HepG2 (cell line): Measurements from ENCODE around the gene GGA1. TPM values are rescaled to one million over a fixed set of nuclear protein-coding genes. Genes with fewer than 3 reads are reported as not detected.

Source experiments
- AKAP8 ChIP-seq: sonication (generic); formaldehyde crosslinking; IDR thresholded peaks from 2 replicates; pipeline ENCODE4 v1.5.1; 2020; ENCODE audit warnings: mild to moderate bottlenecking, missing genetic modification reagents
- ATF7-NPFF ChIP-seq: sonication (generic); formaldehyde crosslinking; IDR thresholded peaks from 2 replicates; pipeline ENCODE4 v1.8.1; 2023; ENCODE audit warnings: mild to moderate bottlenecking, low read depth, missing genetic modification reagents, moderate library complexity
- ATRX ChIP-seq: sonication (generic); formaldehyde crosslinking; IDR thresholded peaks from 2 replicates; pipeline ENCODE4 v1.4.0; 2020; ENCODE audit warnings: missing genetic modification reagents, borderline replicate concordance
- CAMTA2 ChIP-seq: sonication (generic); formaldehyde crosslinking; IDR thresholded peaks from 2 replicates; pipeline ENCODE4 v1.4.0; 2020; ENCODE audit warnings: mild to moderate bottlenecking, missing genetic modification reagents, borderline replicate concordance
- DNMT1 ChIP-seq: sonication (generic); formaldehyde crosslinking; IDR thresholded peaks from 2 replicates; pipeline ENCODE4 v1.5.1; 2020; ENCODE audit warnings: mild to moderate bottlenecking, missing genetic modification reagents
- GABPB1 ChIP-seq: IDR thresholded peaks from 2 replicates; pipeline ENCODE4 v1.6.1; 2016; ENCODE audit warnings: mild to moderate bottlenecking, missing genetic modification reagents, moderate library complexity, missing compliant biosample characterization
- KLF12 ChIP-seq: sonication (generic); formaldehyde crosslinking; IDR thresholded peaks from 2 replicates; pipeline ENCODE4 v1.4.0; 2020; ENCODE audit warnings: missing genetic modification reagents, borderline replicate concordance
- MAFF ChIP-seq: IDR thresholded peaks from 2 replicates; pipeline ENCODE4 v1.6.1; 2011; ENCODE audit warnings: low read depth, low read length, improper control_type of control experiment
- PCBP1 ChIP-seq: fragments of 200-400 bp; formaldehyde crosslinking; IDR thresholded peaks from 2 replicates; pipeline ENCODE4 v1.6.1; 2017; ENCODE audit warnings: mild to moderate bottlenecking, low read depth, low read length, borderline replicate concordance
- RBFOX2 ChIP-seq: fragments of 200-400 bp; formaldehyde crosslinking; IDR thresholded peaks from 2 replicates; pipeline ENCODE4 v1.6.1; 2017; ENCODE audit warnings: low read depth, mild to moderate bottlenecking, low read length
- SALL1 ChIP-seq: sonication (generic); formaldehyde crosslinking; IDR thresholded peaks from 2 replicates; pipeline ENCODE4 v1.8.0; 2022; ENCODE audit warnings: mild to moderate bottlenecking, missing genetic modification reagents
- SIN3A ChIP-seq: IDR thresholded peaks from 2 replicates; pipeline ENCODE4 v1.6.1; 2011; ENCODE audit warnings: low read depth, mild to moderate bottlenecking, control low read depth, low read length, borderline replicate concordance
- SP5 ChIP-seq: IDR thresholded peaks from 2 replicates; pipeline ENCODE4 v1.6.1; 2016; ENCODE audit warnings: low read depth, borderline replicate concordance
- XRCC5 ChIP-seq: fragments of 200-400 bp; formaldehyde crosslinking; optimal IDR thresholded peaks from 2 replicates; pipeline ENCODE3; 2017; ENCODE audit warnings: mild to moderate bottlenecking, low read length
- ZBTB7B ChIP-seq: sonication (generic); formaldehyde crosslinking; IDR thresholded peaks from 2 replicates; pipeline ENCODE4 v1.4.0; 2020; ENCODE audit warnings: missing genetic modification reagents
- ZEB1 ChIP-seq: IDR thresholded peaks from 2 replicates; pipeline ENCODE4 v1.6.1; 2012; ENCODE audit warnings: mild to moderate bottlenecking, low read depth, inconsistent platforms; ENCODE audit not compliant: insufficient replicate concordance
- ZGPAT ChIP-seq: IDR thresholded peaks from 2 replicates; pipeline ENCODE4 v1.6.1; 2016; ENCODE audit warnings: mild to moderate bottlenecking
- ZNF20 ChIP-seq: sonication (generic); formaldehyde crosslinking; IDR thresholded peaks from 2 replicates; pipeline ENCODE4 v1.4.0; 2020; ENCODE audit warnings: mild to moderate bottlenecking, moderate library complexity, missing genetic modification reagents
- ZNF33B ChIP-seq: sonication (generic); formaldehyde crosslinking; IDR thresholded peaks from 2 replicates; pipeline ENCODE4 v1.5.1; 2020; ENCODE audit warnings: mild to moderate bottlenecking, missing genetic modification reagents
- ZNF577 ChIP-seq: sonication (generic); formaldehyde crosslinking; IDR thresholded peaks from 2 replicates; pipeline ENCODE4 v1.4.0; 2020; ENCODE audit warnings: mild to moderate bottlenecking, low read depth, missing genetic modification reagents, borderline replicate concordance
- ZNF766 ChIP-seq: sonication (generic); formaldehyde crosslinking; IDR thresholded peaks from 2 replicates; pipeline ENCODE4 v1.5.0; 2020; ENCODE audit warnings: missing genetic modification reagents, borderline replicate concordance
- ZNF772 ChIP-seq: sonication (generic); formaldehyde crosslinking; IDR thresholded peaks from 2 replicates; pipeline ENCODE4 v1.5.0; 2020; ENCODE audit warnings: mild to moderate bottlenecking, missing genetic modification reagents
- polyA plus RNA-seq, 8 experiments: library from polyadenylated mRNA; depleted of rRNA in 3 of 8; stranded (reverse) in 7 of 8; unstranded in 1 of 8; fragments of >200 nt; fragmentation: Illumina TruSeq in 4 of 8; extraction: Trizol in 4 of 8; gene quantifications; 2 replicates each; pipeline versions ENCODE4 v1.2.1 to v1.2.3, GENCODE V29; 2011 to 2016; ENCODE audit warnings: low read depth in 4 of 8, missing spikeins in 1 of 8, mixed read lengths in 1 of 8; ENCODE audit not compliant: insufficient read depth in 1 of 8
- total RNA-seq, 5 experiments: library from RNA; depleted of rRNA; stranded (reverse); fragments of >200 nt; fragmentation: Illumina TruSeq; extraction: Trizol; gene quantifications; 2 replicates each; pipeline ENCODE4 v1.2.3, GENCODE V29; 2016; ENCODE audit warnings: low read depth in 1 of 5
- TF ChIP-seq, protein P1 (sequence below): sonication (generic); formaldehyde crosslinking; IDR thresholded peaks from 2 replicates; pipeline ENCODE4 v1.5.1; 2020; ENCODE audit warnings: mild to moderate bottlenecking, moderate library complexity, missing genetic modification reagents

Gene GGA1
- total and polyA plus RNA-seq, 2 of the 13 experiments (the other 11 are each of a cell fraction or from before 2014, with no cell fraction given): 29.1 to 87.2 TPM

DNA sequence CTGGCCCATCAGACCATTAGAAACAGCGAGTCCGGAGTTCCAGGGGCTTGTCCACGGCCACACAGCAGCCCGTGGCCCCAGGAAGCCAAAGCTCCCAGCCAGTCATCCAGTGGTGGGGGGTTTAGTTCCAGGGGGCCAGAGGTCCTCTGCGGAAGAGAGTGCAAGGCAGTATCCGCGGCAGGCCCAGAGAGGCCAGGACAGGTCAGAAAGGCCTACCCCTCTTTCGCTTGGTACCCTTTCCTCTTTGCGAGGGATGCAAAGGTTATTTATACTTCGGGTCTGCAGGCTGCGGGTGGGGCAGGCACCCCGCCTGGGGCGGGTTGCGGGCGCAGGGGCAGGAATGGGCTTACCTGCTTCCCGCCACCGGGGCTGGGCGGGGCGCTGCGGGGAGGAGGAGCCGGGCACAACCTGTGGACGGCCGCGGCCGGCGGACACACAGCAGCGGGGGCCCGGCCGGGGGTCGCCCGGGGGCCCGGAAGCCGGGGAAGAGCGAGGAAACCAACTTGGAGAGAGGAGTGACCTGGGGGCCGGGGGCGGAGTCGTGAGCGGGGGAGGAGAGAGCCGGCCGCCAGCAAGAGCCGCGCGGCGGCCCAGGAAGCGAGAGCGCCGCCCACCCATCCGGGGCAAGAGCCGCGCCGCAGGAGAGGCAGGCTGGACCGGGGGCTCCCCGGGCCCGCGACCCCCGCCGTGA, 30.6 kb downstream of the GGA1 start, which contains the start of gene SH3BP1 (continued):
- TF ChIP-seq, protein P1, sequence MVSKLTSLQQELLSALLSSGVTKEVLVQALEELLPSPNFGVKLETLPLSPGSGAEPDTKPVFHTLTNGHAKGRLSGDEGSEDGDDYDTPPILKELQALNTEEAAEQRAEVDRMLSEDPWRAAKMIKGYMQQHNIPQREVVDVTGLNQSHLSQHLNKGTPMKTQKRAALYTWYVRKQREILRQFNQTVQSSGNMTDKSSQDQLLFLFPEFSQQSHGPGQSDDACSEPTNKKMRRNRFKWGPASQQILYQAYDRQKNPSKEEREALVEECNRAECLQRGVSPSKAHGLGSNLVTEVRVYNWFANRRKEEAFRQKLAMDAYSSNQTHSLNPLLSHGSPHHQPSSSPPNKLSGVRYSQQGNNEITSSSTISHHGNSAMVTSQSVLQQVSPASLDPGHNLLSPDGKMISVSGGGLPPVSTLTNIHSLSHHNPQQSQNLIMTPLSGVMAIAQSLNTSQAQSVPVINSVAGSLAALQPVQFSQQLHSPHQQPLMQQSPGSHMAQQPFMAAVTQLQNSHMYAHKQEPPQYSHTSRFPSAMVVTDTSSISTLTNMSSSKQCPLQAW (CRISPR knock-in tag): no peak; the same call in 1 of the 2 replicates
- TF ChIP-seq XRCC5 (peak; percentile 26), GABPB1 (CRISPR knock-in tag) (peak; percentile 61; the same call in 1 of the 2 replicates), MAFF (no peak), SP5 (CRISPR knock-in tag) (peak; percentile 43; the same call in 1 of the 2 replicates), CAMTA2 (0 out of 2 replicates have a peak, but pooled peaks have one; percentile 2), PCBP1 (no peak), ZEB1 (peak; percentile 53), ATF7-NPFF (CRISPR knock-in tag) (peak; percentile 19; the same call in 1 of the 2 replicates), ZGPAT (peak; percentile 22; the same call in 1 of the 2 replicates), ZNF766 (CRISPR knock-in tag) (0 out of 2 replicates have a peak, but pooled peaks have one; percentile 37), SIN3A (peak; percentile 46; the same call in 1 of the 2 replicates), ZNF33B (no peak), DNMT1 (CRISPR knock-in tag) (0 out of 2 replicates have a peak, but pooled peaks have one; percentile 57), KLF12 (CRISPR knock-in tag) (0 out of 2 replicates have a peak, but pooled peaks have one; percentile 21), ZNF20 (CRISPR knock-in tag) (no peak), AKAP8 (CRISPR knock-in tag) (peak; percentile 42; the same call in 1 of the 2 replicates), ZBTB7B (CRISPR knock-in tag) (peak; percentile 51; the same call in 1 of the 2 replicates), ATRX (no peak), SALL1 (peak; percentile 38; the same call in 1 of the 2 replicates), ZNF577 (CRISPR knock-in tag) (0 out of 2 replicates have a peak, but pooled peaks have one; percentile 22), RBFOX2 (peak; percentile 62), ZNF772 (CRISPR knock-in tag) (no peak)
